Pancreas (tissue), 10 donors: ENCODE results near the gene BAD. TPM values are rescaled to one million over a fixed set of nuclear protein-coding genes. Genes with fewer than 3 reads are reported as not detected.
A peak's percentile ranks its signal among the peaks of the same experiment; 100 is the strongest.

Experiments used
- ATAC-seq, 4 donors: fragments of 200-7000 bp; cut with Tn5 transposase; one replicate each; pipeline versions ENCODE4 v1.8.0 to v1.9.1; 2020; ENCODE audit warnings: mild to moderate bottlenecking in 4 of 4, moderate library complexity in 4 of 4
- DNase-seq, 6 donors: peaks; one replicate each; pipeline ENCODE4 v3.0.0-alpha.2; 2020
- FAIRE-seq: peaks from 2 replicates; lab custom pipeline; 2012; peaks lifted over from hg19 to GRCh38; lab: Jason Lieb, UNC
- H3K27ac ChIP-seq, 4 donors: fragments of 200-600 bp; sonication (generic); 1 replicate in 3 of 4; 2 replicates in 1 of 4; pipeline versions ENCODE4 v1.5.0 to v1.8.0; 2020
- H3K27me3 ChIP-seq, 4 donors: fragments of 200-600 bp; one replicate each; pipeline ENCODE4 v1.8.0; 2021
- H3K36me3 ChIP-seq, 3 donors: fragments of 200-600 bp; sonication (generic) in 1 of 3; one replicate each; pipeline versions ENCODE4 v1.5.0 to v1.8.0; 2020 to 2021
- H3K4me1 ChIP-seq, 3 donors: fragments of 200-600 bp; one replicate each; pipeline ENCODE4 v1.8.0; 2021
- H3K4me3 ChIP-seq, 4 donors: fragments of 200-600 bp; sonication (generic) in 2 of 4; one replicate each; pipeline versions ENCODE4 v1.5.0 to v1.8.0; 2020 to 2021
- H3K9me3 ChIP-seq, 4 donors: fragments of 200-600 bp; one replicate each; pipeline ENCODE4 v1.8.0; 2021
- CTCF ChIP-seq, 4 donors: fragments of 200-600 bp; sonication (generic) in 3 of 4; IDR thresholded peaks; one replicate each; pipeline versions ENCODE4 v1.5.0 to v1.8.0; 2021; ENCODE audit warnings: antibody characterized with exemption in 4 of 4
- WGBS, 2 donors: extraction: QIAGEN DNeasy Blood & Tissue Kit; methylation state at CpG; one replicate each; pipeline ENCODE4 v1.1.7; 2013; 5-methylcytosine and 5-hydroxymethylcytosine counted together
- intact Hi-C, 3 donors: fragments of 100-400 bp; cut with DNase I; formaldehyde crosslinking; loops; one replicate each; pipeline versions ENCODE4 v1.11.1 to v1.14.2; 2022
- polyA plus RNA-seq, 2 donors: library from polyadenylated mRNA; stranded (reverse); fragments of 200-250 nt; gene quantifications; one replicate each; pipeline ENCODE4 v1.2.3, GENCODE V29; 2013
- total RNA-seq, 6 donors: library from RNA; stranded (reverse); fragmentation: NEBNext Ultra II Directional in 4 of 6; extraction: Animal tissue kit (Norgen Biotek cat#: 25700) in 4 of 6; gene quantifications; one replicate each; pipeline versions ENCODE4 v1.2.1 to v1.2.4, GENCODE V29; 2021 to 2023
- donor health status: healthy with polysubstance abuse.
- donor health status: DM: no; HTN: no; CAD: no; lungs with moderate emphysema.
- donor health status: DM: no; HTN: no; CAD: no.
- donor health status: control.
- donor health status: control.
- donor health status: Bipolar disorder and iron deficiency.
- donor health status: DM: yes; HTN: yes; CAD: no.
- donor health status: DM: no; HTN: no; CAD: no.
- donor health status: DM: no; HTN: no; CAD: no.
- donor health status: DM: yes; HTN: yes; CAD: no.

Gene BAD
- total and polyA plus RNA-seq, 8 donors = 21.5 to 66.3 (median 24.5) TPM

GRCh38 chr11:64306876-64307622 lies 22.6 kb upstream of the BAD start:
- Histone ChIP-seq H3K36me3 (no peaks in the 10 kb centered on the region), H3K27ac (peak overlapping the region; percentile 75 to 90 (median 86)), H3K27me3 (no peaks in the 10 kb centered on the region), H3K4me3 (peak overlapping the region in 3 of 4 donors; percentile 57 to 71 (median 69)), H3K4me1 (peaks cover 5 to 10% (median 8%) of the 10 kb centered on the region in 3 donors), H3K9me3 (no peaks in the 10 kb centered on the region)
- DNase-seq (peak in 4 of 6 donors; percentile 63 to 85 (median 72)), ATAC-seq (peak in 1 of 4 donors; percentile 4), FAIRE-seq (no peak)
- intact Hi-C loops = no loop called here
- no peak for TF ChIP-seq CTCF (IDR thresholded peaks at IDR 0.05)
- 66 to 67% methylated on average over 14 to 15 of the region's 15 CpGs for WGBS, 2 donors

GRCh38 chr11:64306563-64306875 lies 22.1 kb upstream of the BAD start:
- ATAC-seq (no peak), DNase-seq (peak in 1 of 6 donors; percentile 83), FAIRE-seq (no peak)
- H3K36me3 ChIP-seq = no peaks in the 10 kb centered on the region
- H3K4me1 ChIP-seq = peaks cover 5 to 10% (median 8%) of the 10 kb centered on the region in 3 donors
- peak overlapping the region; percentile 75 to 90 (median 86) for H3K27ac ChIP-seq
- WGBS, 2 donors = 10 to 13% methylated on average over 9 of the region's 9 CpGs
- no peaks in the 10 kb centered on the region for H3K9me3 ChIP-seq
- no peaks in the 10 kb centered on the region for H3K27me3 ChIP-seq
- intact Hi-C loops = no loop called here
- no peak for TF ChIP-seq CTCF (IDR thresholded peaks at IDR 0.05)
- H3K4me3 ChIP-seq = peak overlapping the region; percentile 46 to 71 (median 63)

- peak overlapping the region; percentile 75 to 90 (median 86) for H3K27ac ChIP-seq
- peaks cover 5 to 10% (median 8%) of the 10 kb centered on the region in 3 donors for H3K4me1 ChIP-seq
- H3K4me3 ChIP-seq = peak overlapping the region; percentile 46 to 71 (median 63)
- no peaks in the 10 kb centered on the region for H3K9me3 ChIP-seq
- H3K27me3 ChIP-seq = no peaks in the 10 kb centered on the region
- TF ChIP-seq CTCF (IDR thresholded peaks at IDR 0.05) = no peak
- DNase-seq (peak; percentile 85 to 94 (median 86)), ATAC-seq (peak; percentile 27 to 51 (median 40)), FAIRE-seq (no peak)
- H3K36me3 ChIP-seq = no peaks in the 10 kb centered on the region
- 0 to 1% methylated on average over 61 to 71 of the region's 71 CpGs for WGBS, 2 donors
- intact Hi-C loops = no loop called here
These were observed 21.5 kb upstream of the BAD start for GRCh38 chr11:64305691-64306562.

- intact Hi-C loops = no loop called here
- 0% methylated on average over 68 to 81 of the region's 81 CpGs for WGBS, 2 donors
- H3K9me3 ChIP-seq = no peaks in the 10 kb centered on the region
These were observed 20.7 kb upstream of the BAD start, which contains the start of gene ESRRA for GRCh38 chr11:64305075-64305690. Gene ESRRA (plus strand): TSS chr11:64305524. CDS start chr11:64307180, 1,656 bp downstream.

More at GRCh38 chr11:64305075-64305690, 20.7 kb upstream of the BAD start, which contains the start of gene ESRRA:
- peaks cover 8 to 18% (median 15%) of the 10 kb centered on the region in 3 donors for H3K4me1 ChIP-seq
- no peak for FAIRE-seq
- H3K27me3 ChIP-seq = peaks cover 0 to under 1% (median 0%) of the 10 kb centered on the region in 4 donors
- DNase-seq = peak; percentile 99 to 100 (median 100)
- no peaks in the 10 kb centered on the region for H3K36me3 ChIP-seq
- peak; percentile 82 to 91 (median 86) for ATAC-seq
- peak within 1 kb of the TSS; percentile 46 to 71 (median 63) for H3K4me3 ChIP-seq
- TF ChIP-seq CTCF (IDR thresholded peaks at IDR 0.05) = no peak
- peak within 1 kb of the TSS; percentile 86 to 95 (median 90) for H3K27ac ChIP-seq
